Measurements from ENCODE around the gene ASIC3.

Gene ASIC3

GRCh38 chr7:151046603-151047573 is 1.4 kb upstream of the ASIC3 start:
- no peak overlapping the region for H3K9ac ChIP-seq (ENCODE audit: low read length in 2 of 2)

GRCh38 chr7:151048911-151049463 is 656 bp downstream of the ASIC3 start:
- Histone ChIP-seq H3K27ac (ENCODE audit: low read length) (no peak overlapping the region), H3K4me1 (ENCODE audit: control insufficient read depth, insufficient read depth, low read length) (peaks cover 9% of the 10 kb centered on the region), H3K9me3 (ENCODE audit: control insufficient read depth in 2 of 2, low read length in 2 of 2) (no peaks in the 10 kb centered on the region), H3K4me3 (ENCODE audit: low read length in 2 of 2) (no peak overlapping the region), H3K27me3 (ENCODE audit: control insufficient read depth in 1 of 2, insufficient read depth in 2 of 2, low read length in 2 of 2) (no peaks in the 10 kb centered on the region), H3K9ac (ENCODE audit: low read length in 2 of 2) (no peak overlapping the region), H3K36me3 (ENCODE audit: control insufficient read depth in 2 of 2, insufficient read depth in 2 of 2, low read length in 2 of 2) (peaks cover 0 to 9% of the 10 kb centered on the region in 2 donors)

More at GRCh38 chr7:151046603-151047573, 1.4 kb upstream of the ASIC3 start:
- Histone ChIP-seq H3K27ac (ENCODE audit: low read length) (no peak overlapping the region), H3K36me3 (ENCODE audit: control insufficient read depth in 2 of 2, insufficient read depth in 2 of 2, low read length in 2 of 2) (peaks cover 8 to 15% of the 10 kb centered on the region in 2 donors), H3K9me3 (ENCODE audit: control insufficient read depth in 2 of 2, low read length in 2 of 2) (no peaks in the 10 kb centered on the region), H3K4me3 (ENCODE audit: low read length in 2 of 2) (no peak overlapping the region), H3K27me3 (ENCODE audit: control insufficient read depth in 1 of 2, insufficient read depth in 2 of 2, low read length in 2 of 2) (no peaks in the 10 kb centered on the region), H3K4me1 (ENCODE audit: control insufficient read depth, insufficient read depth, low read length) (peaks cover 9% of the 10 kb centered on the region)

- no peaks in the 10 kb centered on the region for H3K9me3 ChIP-seq (ENCODE audit: control insufficient read depth in 2 of 2, low read length in 2 of 2)
- H3K4me3 ChIP-seq (ENCODE audit: low read length in 2 of 2): peak overlapping the region in 1 of 2 donors; percentile 8
- no peak overlapping the region for H3K27ac ChIP-seq (ENCODE audit: low read length)
- peaks cover 9% of the 10 kb centered on the region for H3K4me1 ChIP-seq (ENCODE audit: control insufficient read depth, insufficient read depth, low read length)
- no peak overlapping the region for H3K9ac ChIP-seq (ENCODE audit: low read length in 2 of 2)
- peaks cover 0 to 2% of the 10 kb centered on the region in 2 donors for H3K36me3 ChIP-seq (ENCODE audit: control insufficient read depth in 2 of 2, insufficient read depth in 2 of 2, low read length in 2 of 2)
- H3K27me3 ChIP-seq (ENCODE audit: control insufficient read depth in 1 of 2, insufficient read depth in 2 of 2, low read length in 2 of 2): no peaks in the 10 kb centered on the region
Measured at GRCh38 chr7:151051108-151051507, 2.8 kb downstream of the ASIC3 start.

- Histone ChIP-seq H3K4me1 (ENCODE audit: control insufficient read depth, insufficient read depth, low read length) (peaks cover 17% of the 10 kb centered on the region), H3K4me3 (ENCODE audit: low read length in 2 of 2) (no peak overlapping the region), H3K9ac (ENCODE audit: low read length in 2 of 2) (no peak overlapping the region), H3K27me3 (ENCODE audit: control insufficient read depth in 1 of 2, insufficient read depth in 2 of 2, low read length in 2 of 2) (no peaks in the 10 kb centered on the region), H3K36me3 (ENCODE audit: control insufficient read depth in 2 of 2, insufficient read depth in 2 of 2, low read length in 2 of 2) (no peaks in the 10 kb centered on the region), H3K27ac (ENCODE audit: low read length) (no peak overlapping the region), H3K9me3 (ENCODE audit: control insufficient read depth in 2 of 2, low read length in 2 of 2) (no peaks in the 10 kb centered on the region)
Measured at GRCh38 chr7:151053096-151053495, 4.8 kb downstream of the ASIC3 start.

- Histone ChIP-seq H3K36me3 (ENCODE audit: control insufficient read depth in 2 of 2, insufficient read depth in 2 of 2, low read length in 2 of 2) (no peaks in the 10 kb centered on the region), H3K4me1 (ENCODE audit: control insufficient read depth, insufficient read depth, low read length) (peaks cover 24% of the 10 kb centered on the region), H3K9ac (ENCODE audit: low read length in 2 of 2) (no peak overlapping the region), H3K4me3 (ENCODE audit: low read length in 2 of 2) (no peak overlapping the region), H3K9me3 (ENCODE audit: control insufficient read depth in 2 of 2, low read length in 2 of 2) (no peaks in the 10 kb centered on the region), H3K27ac (ENCODE audit: low read length) (no peak overlapping the region), H3K27me3 (ENCODE audit: control insufficient read depth in 1 of 2, insufficient read depth in 2 of 2, low read length in 2 of 2) (no peaks in the 10 kb centered on the region)
Measured at GRCh38 chr7:151053751-151054150, 5.4 kb downstream of the ASIC3 start.

GRCh38 chr7:151056283-151056665 is 7.9 kb downstream of the ASIC3 start:
- Histone ChIP-seq H3K9me3 (ENCODE audit: control insufficient read depth in 2 of 2, low read length in 2 of 2) (no peaks in the 10 kb centered on the region), H3K4me1 (ENCODE audit: control insufficient read depth, insufficient read depth, low read length) (peaks cover 35% of the 10 kb centered on the region), H3K27ac (ENCODE audit: low read length) (no peak overlapping the region), H3K9ac (ENCODE audit: low read length in 2 of 2) (no peak overlapping the region), H3K27me3 (ENCODE audit: control insufficient read depth in 1 of 2, insufficient read depth in 2 of 2, low read length in 2 of 2) (no peaks in the 10 kb centered on the region), H3K4me3 (ENCODE audit: low read length in 2 of 2) (no peak overlapping the region), H3K36me3 (ENCODE audit: control insufficient read depth in 2 of 2, insufficient read depth in 2 of 2, low read length in 2 of 2) (no peaks in the 10 kb centered on the region)

- H3K4me3 ChIP-seq (ENCODE audit: low read length in 2 of 2): peak overlapping the region; percentile 88 to 96
- H3K36me3 ChIP-seq (ENCODE audit: control insufficient read depth in 2 of 2, insufficient read depth in 2 of 2, low read length in 2 of 2): no peaks in the 10 kb centered on the region
- no peaks in the 10 kb centered on the region for H3K27me3 ChIP-seq (ENCODE audit: control insufficient read depth in 1 of 2, insufficient read depth in 2 of 2, low read length in 2 of 2)
- no peak overlapping the region for H3K27ac ChIP-seq (ENCODE audit: low read length)
- no peaks in the 10 kb centered on the region for H3K9me3 ChIP-seq (ENCODE audit: control insufficient read depth in 2 of 2, low read length in 2 of 2)
- H3K4me1 ChIP-seq (ENCODE audit: control insufficient read depth, insufficient read depth, low read length): peaks cover 41% of the 10 kb centered on the region
- H3K9ac ChIP-seq (ENCODE audit: low read length in 2 of 2): peak overlapping the region; percentile 60 to 64
Measured at GRCh38 chr7:151056666-151057505, 8.6 kb downstream of the ASIC3 start.

GRCh38 chr7:151057506-151057988 is 9.2 kb downstream of the ASIC3 start, which contains the start of gene CDK5:
CDK5 (minus strand) TSS chr7:151057897; CDS start chr7:151057848, 49 bp downstream.
- Histone ChIP-seq H3K9ac (ENCODE audit: low read length in 2 of 2) (peak within 1 kb of the TSS; percentile 75 to 91), H3K27me3 (ENCODE audit: control insufficient read depth in 1 of 2, insufficient read depth in 2 of 2, low read length in 2 of 2) (no peaks in the 10 kb centered on the region), H3K36me3 (ENCODE audit: control insufficient read depth in 2 of 2, insufficient read depth in 2 of 2, low read length in 2 of 2) (no peaks in the 10 kb centered on the region), H3K4me1 (ENCODE audit: control insufficient read depth, insufficient read depth, low read length) (peaks cover 47% of the 10 kb centered on the region), H3K4me3 (ENCODE audit: low read length in 2 of 2) (peak within 1 kb of the TSS; percentile 88 to 96), H3K27ac (ENCODE audit: low read length) (peak within 1 kb of the TSS; percentile 98), H3K9me3 (ENCODE audit: control insufficient read depth in 2 of 2, low read length in 2 of 2) (no peaks in the 10 kb centered on the region)

- H3K36me3 ChIP-seq (ENCODE audit: control insufficient read depth in 2 of 2, insufficient read depth in 2 of 2, low read length in 2 of 2): no peaks in the 10 kb centered on the region
- peak overlapping the region; percentile 75 to 91 for H3K9ac ChIP-seq (ENCODE audit: low read length in 2 of 2)
- H3K4me3 ChIP-seq (ENCODE audit: low read length in 2 of 2): peak overlapping the region; percentile 88 to 96
- no peaks in the 10 kb centered on the region for H3K27me3 ChIP-seq (ENCODE audit: control insufficient read depth in 1 of 2, insufficient read depth in 2 of 2, low read length in 2 of 2)
- peaks cover 52% of the 10 kb centered on the region for H3K4me1 ChIP-seq (ENCODE audit: control insufficient read depth, insufficient read depth, low read length)
- H3K9me3 ChIP-seq (ENCODE audit: control insufficient read depth in 2 of 2, low read length in 2 of 2): no peaks in the 10 kb centered on the region
- H3K27ac ChIP-seq (ENCODE audit: low read length): peak overlapping the region; percentile 98
Measured at GRCh38 chr7:151057989-151058780, 9.9 kb downstream of the ASIC3 start.
